ENCODE measurements around the gene SLC12A3.

DNA sequence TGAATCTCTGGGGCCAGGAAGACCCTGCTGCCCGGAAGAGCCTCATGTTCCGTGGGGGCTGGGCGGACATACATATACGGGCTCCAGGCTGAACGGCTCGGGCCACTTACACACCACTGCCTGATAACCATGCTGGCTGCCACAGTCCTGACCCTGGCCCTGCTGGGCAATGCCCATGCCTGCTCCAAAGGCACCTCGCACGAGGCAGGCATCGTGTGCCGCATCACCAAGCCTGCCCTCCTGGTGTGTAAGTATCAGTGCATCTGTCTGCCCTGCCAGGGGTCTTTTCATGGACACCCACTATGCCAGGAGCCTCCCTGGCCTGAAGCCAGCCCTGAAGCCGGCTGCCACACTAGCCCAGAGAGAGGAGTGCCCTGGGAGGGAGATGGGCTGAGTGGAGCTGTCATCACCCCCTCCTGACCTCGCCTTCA is 96.9 kb downstream of the SLC12A3 start, which contains the start of gene CETP:
- TF ChIP-seq MAZ (IDR thresholded peaks at IDR 0.05; ENCODE audit: borderline replicate concordance, low read depth, low read length) = no peak
- TF ChIP-seq, protein P1, sequence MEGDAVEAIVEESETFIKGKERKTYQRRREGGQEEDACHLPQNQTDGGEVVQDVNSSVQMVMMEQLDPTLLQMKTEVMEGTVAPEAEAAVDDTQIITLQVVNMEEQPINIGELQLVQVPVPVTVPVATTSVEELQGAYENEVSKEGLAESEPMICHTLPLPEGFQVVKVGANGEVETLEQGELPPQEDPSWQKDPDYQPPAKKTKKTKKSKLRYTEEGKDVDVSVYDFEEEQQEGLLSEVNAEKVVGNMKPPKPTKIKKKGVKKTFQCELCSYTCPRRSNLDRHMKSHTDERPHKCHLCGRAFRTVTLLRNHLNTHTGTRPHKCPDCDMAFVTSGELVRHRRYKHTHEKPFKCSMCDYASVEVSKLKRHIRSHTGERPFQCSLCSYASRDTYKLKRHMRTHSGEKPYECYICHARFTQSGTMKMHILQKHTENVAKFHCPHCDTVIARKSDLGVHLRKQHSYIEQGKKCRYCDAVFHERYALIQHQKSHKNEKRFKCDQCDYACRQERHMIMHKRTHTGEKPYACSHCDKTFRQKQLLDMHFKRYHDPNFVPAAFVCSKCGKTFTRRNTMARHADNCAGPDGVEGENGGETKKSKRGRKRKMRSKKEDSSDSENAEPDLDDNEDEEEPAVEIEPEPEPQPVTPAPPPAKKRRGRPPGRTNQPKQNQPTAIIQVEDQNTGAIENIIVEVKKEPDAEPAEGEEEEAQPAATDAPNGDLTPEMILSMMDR (conservative IDR thresholded peaks at IDR 0.05; ENCODE audit: low read depth, low read length) = no peak
- TF ChIP-seq FOS (IDR thresholded peaks at IDR 0.05; ENCODE audit: low read depth, low read length) = no peak
- no peak for TF ChIP-seq MAFK (IDR thresholded peaks at IDR 0.05; ENCODE audit: low read depth, low read length)
- no peak for TF ChIP-seq RAD21 (IDR thresholded peaks at IDR 0.05; ENCODE audit: low read length)
- TF ChIP-seq CEBPB (IDR thresholded peaks at IDR 0.05; ENCODE audit: low read depth, low read length) = no peak
- TF ChIP-seq SMC3 (IDR thresholded peaks at IDR 0.05; ENCODE audit: low read depth, low read length) = no peak
- no peak for TF ChIP-seq MXI1 (IDR thresholded peaks at IDR 0.05; ENCODE audit: borderline replicate concordance, low read depth, low read length)
